OCI-LY1 (cell line): Measurements from ENCODE around the gene FAM117B.

Experiments used
- EZH2 ChIP-seq: fragments of 200-600 bp; sonication (generic), shearing (Covaris generic); IDR thresholded peaks from 2 replicates; pipeline ENCODE4 v1.8.0; 2017; ENCODE audit warnings: borderline replicate concordance, mixed run types, mild to moderate bottlenecking, antibody characterized with exemption, low read length, moderate library complexity, mixed read lengths
- TF ChIP-seq, protein P1 (sequence below): fragments of 200-600 bp; sonication (generic), shearing (Covaris generic); IDR thresholded peaks from 2 replicates; pipeline ENCODE4 v1.5.1; 2017; ENCODE audit warnings: mild to moderate bottlenecking, antibody characterized with exemption, low read length, moderate library complexity, mixed read lengths

DNA sequence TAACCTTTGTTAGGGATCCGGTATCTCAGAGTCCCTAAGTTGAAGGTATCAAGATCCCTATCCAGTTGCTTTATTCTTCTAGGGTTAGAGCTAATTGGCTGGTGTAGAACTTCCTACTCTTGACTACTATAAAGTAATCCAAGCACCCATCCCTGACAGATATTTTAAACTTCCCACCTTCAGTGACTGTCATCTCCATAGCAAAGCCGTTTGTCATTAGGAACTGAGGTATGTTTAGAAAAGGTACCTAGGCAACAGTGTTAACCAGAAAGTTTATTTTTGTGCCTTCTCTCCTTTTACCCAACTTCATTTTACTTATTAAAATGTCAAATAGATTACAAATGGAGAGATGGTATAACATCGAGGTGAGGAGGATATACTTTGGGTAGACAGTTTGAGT is 4.5 kb downstream of the FAM117B start:
- TF ChIP-seq, protein P1, sequence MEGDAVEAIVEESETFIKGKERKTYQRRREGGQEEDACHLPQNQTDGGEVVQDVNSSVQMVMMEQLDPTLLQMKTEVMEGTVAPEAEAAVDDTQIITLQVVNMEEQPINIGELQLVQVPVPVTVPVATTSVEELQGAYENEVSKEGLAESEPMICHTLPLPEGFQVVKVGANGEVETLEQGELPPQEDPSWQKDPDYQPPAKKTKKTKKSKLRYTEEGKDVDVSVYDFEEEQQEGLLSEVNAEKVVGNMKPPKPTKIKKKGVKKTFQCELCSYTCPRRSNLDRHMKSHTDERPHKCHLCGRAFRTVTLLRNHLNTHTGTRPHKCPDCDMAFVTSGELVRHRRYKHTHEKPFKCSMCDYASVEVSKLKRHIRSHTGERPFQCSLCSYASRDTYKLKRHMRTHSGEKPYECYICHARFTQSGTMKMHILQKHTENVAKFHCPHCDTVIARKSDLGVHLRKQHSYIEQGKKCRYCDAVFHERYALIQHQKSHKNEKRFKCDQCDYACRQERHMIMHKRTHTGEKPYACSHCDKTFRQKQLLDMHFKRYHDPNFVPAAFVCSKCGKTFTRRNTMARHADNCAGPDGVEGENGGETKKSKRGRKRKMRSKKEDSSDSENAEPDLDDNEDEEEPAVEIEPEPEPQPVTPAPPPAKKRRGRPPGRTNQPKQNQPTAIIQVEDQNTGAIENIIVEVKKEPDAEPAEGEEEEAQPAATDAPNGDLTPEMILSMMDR = no peak
- no peak for TF ChIP-seq EZH2
